Erythroblast (primary cell): ENCODE data around the gene SLC26A1.
"Not testable (repeated sequence)": the region's sequence is repeated elsewhere in the genome, so short reads cannot be mapped to it uniquely, and the experiment has no call there.

ENCODE experiments used
- GATA1 ChIP-seq: IDR thresholded peaks from 2 replicates; pipeline ENCODE4 v1.6.1; 2011; ENCODE audit warnings: low read depth, mild to moderate bottlenecking, control low read depth, low read length, moderate library complexity
- POLR2A ChIP-seq: IDR thresholded peaks from 2 replicates; pipeline ENCODE4 v1.6.1; 2011; ENCODE audit warnings: mild to moderate bottlenecking, low read length

GRCh38 chr4:939508-939907 is 53.7 kb downstream of the SLC26A1 start:
- not testable (repeated sequence) for TF ChIP-seq POLR2A, GATA1
